Osteocyte (in vitro differentiated cells): ENCODE results near the gene DIAPH2. TPM values are rescaled to one million over a fixed set of nuclear protein-coding genes. Genes with fewer than 3 reads are reported as not detected.

Experiments
- DNase-seq: peaks from one replicate; pipeline ENCODE4 v3.0.0; 2021; ENCODE audit warnings: mixed read lengths; ENCODE audit not compliant: unreplicated experiment; ENCODE audit errors: extremely low spot score
- H3K27ac Mint-ChIP-seq: one replicate; pipeline ENCODE4 v1.8.0; 2021; ENCODE audit warnings: mild to moderate bottlenecking, mixed read lengths; ENCODE audit not compliant: unreplicated experiment
- H3K27me3 Mint-ChIP-seq: one replicate; pipeline ENCODE4 v1.8.0; 2021; ENCODE audit warnings: mixed read lengths; ENCODE audit not compliant: unreplicated experiment
- H3K36me3 Mint-ChIP-seq: one replicate; pipeline ENCODE4 v1.8.0; 2021; ENCODE audit warnings: mixed read lengths; ENCODE audit not compliant: unreplicated experiment
- H3K4me1 Mint-ChIP-seq: one replicate; pipeline ENCODE4 v1.8.0; 2021; ENCODE audit warnings: mixed read lengths; ENCODE audit not compliant: unreplicated experiment
- H3K4me3 Mint-ChIP-seq: one replicate; pipeline ENCODE4 v1.8.0; 2021; ENCODE audit warnings: mild to moderate bottlenecking, moderate library complexity, mixed read lengths; ENCODE audit not compliant: unreplicated experiment
- H3K9me3 Mint-ChIP-seq: one replicate; pipeline ENCODE4 v1.8.0; 2021; ENCODE audit warnings: mixed read lengths; ENCODE audit not compliant: unreplicated experiment
- CTCF ChIP-seq: fragments of 200-600 bp; sonication (generic); IDR thresholded peaks from 2 replicates; pipeline ENCODE4 v1.5.0; 2021; ENCODE audit warnings: antibody characterized with exemption, mild to moderate bottlenecking, moderate library complexity
- total RNA-seq: library from RNA; stranded (reverse); gene quantifications from 2 replicates; pipeline ENCODE4 v1.2.1, GENCODE V29; 2021

DIAPH2 gene
- total RNA-seq, 1 donor from 2014 or later: 9.3 TPM

GRCh38 chrX:96692890-96693289 is 8.2 kb downstream of the DIAPH2 start:
- Mint-ChIP-seq H3K27ac (no peak overlapping the region), H3K27me3 (no peaks in the 10 kb centered on the region), H3K4me1 (no peaks in the 10 kb centered on the region), H3K36me3 (no peaks in the 10 kb centered on the region), H3K4me3 (no peak overlapping the region), H3K9me3 (no peaks in the 10 kb centered on the region)
- no peak for TF ChIP-seq CTCF
- no peak for DNase-seq

- H3K36me3 Mint-ChIP-seq: no peaks in the 10 kb centered on the region
Measured at GRCh38 chrX:96693407-96693806, 8.8 kb downstream of the DIAPH2 start.

GRCh38 chrX:96696462-96696861 is 11.8 kb downstream of the DIAPH2 start:
- TF ChIP-seq CTCF: no peak
- Mint-ChIP-seq H3K4me1 (no peaks in the 10 kb centered on the region), H3K9me3 (no peaks in the 10 kb centered on the region), H3K36me3 (no peaks in the 10 kb centered on the region), H3K4me3 (no peak overlapping the region), H3K27ac (no peak overlapping the region), H3K27me3 (no peaks in the 10 kb centered on the region)
- DNase-seq: no peak

More at GRCh38 chrX:96693407-96693806, 8.8 kb downstream of the DIAPH2 start:
- TF ChIP-seq CTCF: no peak
- no peak overlapping the region for H3K4me3 Mint-ChIP-seq
- DNase-seq: no peak
- H3K27ac Mint-ChIP-seq: no peak overlapping the region
- H3K9me3 Mint-ChIP-seq: no peaks in the 10 kb centered on the region
- no peaks in the 10 kb centered on the region for H3K4me1 Mint-ChIP-seq
- H3K27me3 Mint-ChIP-seq: no peaks in the 10 kb centered on the region

- Mint-ChIP-seq H3K4me1 (no peaks in the 10 kb centered on the region), H3K4me3 (no peak overlapping the region), H3K9me3 (no peaks in the 10 kb centered on the region), H3K27me3 (no peaks in the 10 kb centered on the region), H3K36me3 (no peaks in the 10 kb centered on the region), H3K27ac (no peak overlapping the region)
- no peak for TF ChIP-seq CTCF
- DNase-seq: no peak
Measured at GRCh38 chrX:96700625-96701024, 16.0 kb downstream of the DIAPH2 start.

- Mint-ChIP-seq H3K4me3 (no peak overlapping the region), H3K9me3 (no peaks in the 10 kb centered on the region), H3K27me3 (no peaks in the 10 kb centered on the region), H3K36me3 (no peaks in the 10 kb centered on the region), H3K4me1 (peaks cover 2% of the 10 kb centered on the region), H3K27ac (no peak overlapping the region)
- no peak for DNase-seq
- TF ChIP-seq CTCF: no peak
Measured at GRCh38 chrX:96703379-96703778, 18.7 kb downstream of the DIAPH2 start.
